ENCODE measurements around the gene ENOSF1.

Gene ENOSF1

GRCh38 chr18:673769-674168 is 38.7 kb downstream of the ENOSF1 start:
- no peak for DNase-seq (ENCODE audit: low spot score)

GRCh38 chr18:673317-673716 is 39.1 kb downstream of the ENOSF1 start:
- no peak for DNase-seq (ENCODE audit: low spot score)

GRCh38 chr18:671405-671804 is 41.0 kb downstream of the ENOSF1 start:
- DNase-seq (ENCODE audit: low spot score) = no peak

GRCh38 chr18:670522-670921 is 41.9 kb downstream of the ENOSF1 start:
- no peak for DNase-seq (ENCODE audit: low spot score)

- no peak for DNase-seq (ENCODE audit: low spot score)
Observed at GRCh38 chr18:669077-669476, 43.4 kb downstream of the ENOSF1 start.

GRCh38 chr18:668260-668659 is 44.2 kb downstream of the ENOSF1 start:
- DNase-seq (ENCODE audit: low spot score) = no peak

GRCh38 chr18:666628-667027 is 45.8 kb downstream of the ENOSF1 start:
- no peak for DNase-seq (ENCODE audit: low spot score)

- no peak for DNase-seq (ENCODE audit: low spot score)
Observed at GRCh38 chr18:666177-666576, 46.3 kb downstream of the ENOSF1 start.

- no peak for DNase-seq (ENCODE audit: low spot score)
Observed at GRCh38 chr18:662197-662596, 50.2 kb downstream of the ENOSF1 start.

GRCh38 chr18:659597-659996 is 52.8 kb downstream of the ENOSF1 start:
- DNase-seq (ENCODE audit: low spot score) = no peak

GRCh38 chr18:658947-659533 is 53.4 kb downstream of the ENOSF1 start:
- no peak for DNase-seq (ENCODE audit: low spot score)

GRCh38 chr18:658001-658946 is 54.2 kb downstream of the ENOSF1 start:
- DNase-seq (ENCODE audit: low spot score) = peak; percentile 86

- no peak for DNase-seq (ENCODE audit: low spot score)
Observed at GRCh38 chr18:657311-658000, 55.0 kb downstream of the ENOSF1 start, which contains the start of gene TYMS. Gene TYMS (plus strand): TSS chr18:657653. CDS start chr18:657743, 90 bp downstream.

GRCh38 chr18:655445-655844 is 57.0 kb downstream of the ENOSF1 start:
- DNase-seq (ENCODE audit: low spot score) = no peak

- DNase-seq (ENCODE audit: low spot score) = no peak
Observed at GRCh38 chr18:654601-655000, 57.8 kb downstream of the ENOSF1 start.

GRCh38 chr18:653512-653911 is 58.9 kb downstream of the ENOSF1 start:
- no peak for DNase-seq (ENCODE audit: low spot score)

- no peak for DNase-seq (ENCODE audit: low spot score)
Observed at GRCh38 chr18:652131-652530, 60.3 kb downstream of the ENOSF1 start.

- no peak for DNase-seq (ENCODE audit: low spot score)
Observed at GRCh38 chr18:650428-650858, 62.0 kb downstream of the ENOSF1 start.

- no peak for DNase-seq (ENCODE audit: low spot score)
Observed at GRCh38 chr18:649341-649740, 63.1 kb downstream of the ENOSF1 start.

GRCh38 chr18:647304-647703 is 65.1 kb downstream of the ENOSF1 start:
- DNase-seq (ENCODE audit: low spot score) = no peak

- DNase-seq (ENCODE audit: low spot score) = peak; percentile 98
Observed at GRCh38 chr18:644395-645004, 67.9 kb downstream of the ENOSF1 start.

- DNase-seq (ENCODE audit: low spot score) = no peak
Observed at GRCh38 chr18:641224-641623, 71.2 kb downstream of the ENOSF1 start.

Measured in pons (tissue), 1 donor.